BJ (cell line): ENCODE measurements around the gene ACD. TPM values are rescaled to one million over a fixed set of nuclear protein-coding genes. Genes with fewer than 3 reads are reported as not detected.

ENCODE experiments used
- CTCF ChIA-PET: fragments of 350-600 bp; formaldehyde crosslinking; extraction: SDS; loops from one replicate; lab custom pipeline; 2021; ENCODE audit warnings: antibody characterized with exemption, inconsistent platforms; lab: Yijun Ruan, JAX
- POLR2A ChIA-PET: fragments of 300-600 bp; sonication (Branson Sonifier 250); formaldehyde crosslinking; extraction: SDS; loops from one replicate; lab custom pipeline; 2021; ENCODE audit warnings: antibody characterized with exemption; lab: Charles Lee
- DNase-seq: peaks from one replicate; pipeline ENCODE4 v3.0.0-alpha.2; 2011; ENCODE audit warnings: low read depth
- H3K27me3 ChIP-seq: 2 replicates; pipeline ENCODE4 v1.6.0; 2011; ENCODE audit warnings: low read length; ENCODE audit not compliant: control insufficient read depth, insufficient read depth
- H3K36me3 ChIP-seq: 2 replicates; pipeline ENCODE4 v1.5.1; 2011; ENCODE audit warnings: low read length; ENCODE audit not compliant: control insufficient read depth, insufficient read depth
- H3K4me3 ChIP-seq: 2 replicates; pipeline ENCODE4 v1.5.1; 2011; ENCODE audit warnings: low read depth, mild to moderate bottlenecking, control low read depth, low read length
- polyA plus RNA-seq: library from polyadenylated mRNA; depleted of rRNA; stranded (reverse); fragments of >200 nt; gene quantifications from 2 replicates; pipeline ENCODE4 v1.2.3, GENCODE V29; 2011
- TF ChIP-seq, protein P1 (sequence below): IDR thresholded peaks from 2 replicates; pipeline ENCODE4 v1.5.1; 2011; ENCODE audit warnings: low read depth, mild to moderate bottlenecking, control low read depth, inconsistent platforms, low read length, moderate library complexity; ENCODE audit not compliant: insufficient read depth

The ACD gene
- polyA plus RNA-seq, 1 experiment, result 29.5 TPM

DNA sequence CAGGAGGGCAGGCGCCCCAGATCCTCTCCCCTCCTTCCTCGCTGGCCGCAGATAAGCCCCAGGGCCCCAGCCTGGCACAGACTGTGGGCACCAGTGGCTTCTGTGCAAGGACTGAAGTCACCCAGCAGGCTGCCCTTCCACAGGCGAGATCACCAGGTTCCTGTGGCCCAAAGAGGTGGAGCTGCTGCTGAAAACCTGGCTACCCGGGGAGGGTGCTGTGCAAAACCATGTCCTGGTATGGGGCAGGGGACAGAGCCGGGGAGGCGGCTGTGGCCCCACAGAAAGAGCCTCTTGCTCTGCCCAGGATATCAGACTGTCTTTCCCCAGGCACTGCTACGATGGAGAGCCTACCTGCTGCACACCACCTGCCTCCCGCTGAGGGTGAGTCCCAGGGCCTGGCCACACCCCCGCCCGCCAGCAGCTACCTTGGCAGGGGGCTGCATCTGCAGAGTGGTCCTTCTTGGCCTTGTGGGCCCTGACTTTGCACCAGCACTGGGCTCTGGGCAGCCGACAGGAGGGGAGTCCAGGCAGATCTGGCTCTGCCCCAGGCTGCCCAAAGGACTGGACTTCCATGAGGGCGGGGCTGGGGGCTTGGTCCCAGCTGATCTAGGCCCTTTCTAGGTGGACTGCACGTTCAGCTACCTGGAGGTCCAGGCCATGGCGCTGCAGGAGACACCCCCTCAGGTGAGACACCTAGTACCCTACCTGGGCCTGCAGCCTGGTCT, 14.5 kb downstream of the ACD start:
- TF ChIP-seq, protein P1, sequence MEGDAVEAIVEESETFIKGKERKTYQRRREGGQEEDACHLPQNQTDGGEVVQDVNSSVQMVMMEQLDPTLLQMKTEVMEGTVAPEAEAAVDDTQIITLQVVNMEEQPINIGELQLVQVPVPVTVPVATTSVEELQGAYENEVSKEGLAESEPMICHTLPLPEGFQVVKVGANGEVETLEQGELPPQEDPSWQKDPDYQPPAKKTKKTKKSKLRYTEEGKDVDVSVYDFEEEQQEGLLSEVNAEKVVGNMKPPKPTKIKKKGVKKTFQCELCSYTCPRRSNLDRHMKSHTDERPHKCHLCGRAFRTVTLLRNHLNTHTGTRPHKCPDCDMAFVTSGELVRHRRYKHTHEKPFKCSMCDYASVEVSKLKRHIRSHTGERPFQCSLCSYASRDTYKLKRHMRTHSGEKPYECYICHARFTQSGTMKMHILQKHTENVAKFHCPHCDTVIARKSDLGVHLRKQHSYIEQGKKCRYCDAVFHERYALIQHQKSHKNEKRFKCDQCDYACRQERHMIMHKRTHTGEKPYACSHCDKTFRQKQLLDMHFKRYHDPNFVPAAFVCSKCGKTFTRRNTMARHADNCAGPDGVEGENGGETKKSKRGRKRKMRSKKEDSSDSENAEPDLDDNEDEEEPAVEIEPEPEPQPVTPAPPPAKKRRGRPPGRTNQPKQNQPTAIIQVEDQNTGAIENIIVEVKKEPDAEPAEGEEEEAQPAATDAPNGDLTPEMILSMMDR, result no peak
- peaks cover 34% of the 10 kb centered on the region for H3K27me3 ChIP-seq
- H3K4me3 ChIP-seq, result no peak overlapping the region
- POLR2A ChIA-PET, result no interaction called here
- DNase-seq, result no peak
- no peaks in the 10 kb centered on the region for H3K36me3 ChIP-seq
- CTCF ChIA-PET, result interaction anchor here (0.7 to 15.6 kb wide), 24 partner anchors 12 to 164 kb away, joined by 3 to 181 read pairs (median 6); partner anchors contain the start of genes ACD, ATP6V0D1, CTCF and RIPOR1

DNA sequence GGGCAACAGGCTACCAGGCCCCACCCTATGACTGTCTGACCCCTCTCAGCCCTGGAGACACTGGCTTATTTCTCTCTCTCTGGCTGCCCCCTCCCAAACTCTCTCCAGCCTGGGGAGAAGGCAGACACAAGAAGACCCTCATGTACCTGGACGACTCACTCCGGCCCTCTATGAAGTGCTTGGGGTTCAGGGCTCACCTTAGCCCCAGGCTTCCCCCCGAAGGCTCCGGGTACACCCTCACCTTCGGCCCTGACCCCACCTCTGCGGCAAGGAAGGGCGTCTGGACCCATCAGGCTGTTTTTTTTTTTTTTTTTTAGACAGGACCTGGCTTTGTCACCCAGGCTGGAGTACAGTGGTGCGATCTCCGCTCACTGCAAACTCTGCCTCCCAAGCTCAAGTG, 16.0 kb downstream of the ACD start:
- peaks cover 22% of the 10 kb centered on the region for H3K27me3 ChIP-seq
- TF ChIP-seq, protein P1, result no peak
- POLR2A ChIA-PET, result no interaction called here
- no peak for DNase-seq
- CTCF ChIA-PET, result interaction anchor here (0.7 to 15.6 kb wide), 16 partner anchors 11 to 154 kb away, joined by 3 to 181 read pairs (median 10); partner anchors contain the start of genes ACD, CTCF and RIPOR1
- H3K4me3 ChIP-seq, result no peak overlapping the region
- no peaks in the 10 kb centered on the region; the same call in 1 of the 2 replicates for H3K36me3 ChIP-seq

DNA sequence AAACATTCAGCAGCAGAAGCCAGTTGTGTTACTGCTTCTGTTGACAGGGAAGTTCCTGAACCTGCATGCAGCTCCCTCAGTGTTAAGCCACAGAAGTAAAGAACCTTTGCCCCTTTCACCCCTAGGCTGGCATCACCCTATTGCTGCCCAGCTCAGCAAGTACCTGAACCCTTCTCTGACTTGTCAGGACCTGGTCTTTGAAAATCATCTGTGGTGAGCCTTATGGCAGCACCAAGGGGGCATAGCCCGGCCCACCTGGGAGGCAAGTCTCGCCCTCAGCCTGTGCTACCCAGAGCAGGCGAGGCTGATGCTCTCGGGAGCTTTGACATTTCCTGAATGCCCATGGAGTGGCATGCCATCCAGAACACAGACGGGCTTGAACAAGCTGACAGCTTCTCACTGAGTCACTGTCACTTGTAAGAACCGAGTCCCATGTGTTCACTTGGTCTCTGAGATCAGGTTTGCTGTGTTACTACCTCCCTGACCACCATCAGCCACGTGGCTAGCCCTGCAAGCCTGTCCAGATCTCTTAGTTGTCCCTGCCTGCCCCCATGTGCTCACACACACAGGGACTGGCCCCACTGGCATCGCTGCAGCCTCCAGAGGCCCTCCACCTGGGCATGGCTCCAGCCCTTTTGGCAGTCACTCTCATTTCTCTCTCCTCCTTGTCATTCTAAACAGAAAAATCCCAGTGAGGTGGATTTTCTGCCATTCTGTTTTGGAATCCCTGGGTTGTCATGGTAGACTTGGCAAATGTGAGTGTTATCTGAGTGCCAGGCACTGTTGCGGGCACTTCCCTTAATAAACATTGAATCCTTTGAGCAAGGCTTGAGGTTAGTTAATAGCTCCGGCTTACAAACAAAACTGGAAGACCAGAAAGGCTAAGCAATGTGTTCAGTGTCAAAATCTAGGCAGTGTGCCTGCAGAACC, 18.0 kb downstream of the ACD start:
- ChIA-PET POLR2A (no interaction called here), CTCF (interaction anchor here (0.6 to 15.6 kb wide), 7 partner anchors 20 to 125 kb away, joined by 3 to 181 read pairs (median 4); partner anchors contain the start of gene CTCF)

DNA sequence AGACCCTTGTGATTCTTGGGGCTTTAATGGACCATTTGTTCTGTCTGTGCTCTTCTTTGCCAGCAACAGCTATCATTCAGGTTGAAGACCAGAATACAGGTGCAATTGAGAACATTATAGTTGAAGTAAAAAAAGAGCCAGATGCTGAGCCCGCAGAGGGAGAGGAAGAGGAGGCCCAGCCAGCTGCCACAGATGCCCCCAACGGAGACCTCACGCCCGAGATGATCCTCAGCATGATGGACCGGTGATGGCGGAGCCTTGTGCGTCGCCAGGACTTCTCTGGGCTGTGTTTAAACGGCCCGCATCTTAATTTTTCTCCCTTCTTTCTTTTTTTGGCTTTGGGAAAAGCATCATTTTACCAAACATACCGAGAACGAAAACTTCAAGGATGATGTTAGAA, 22.4 kb downstream of the ACD start:
- TF ChIP-seq, protein P1, result no peak
- ChIA-PET CTCF (interaction anchor here (1.4 to 15.6 kb wide), 3 partner anchors 10 to 116 kb away, joined by 3 to 181 read pairs (median 13); partner anchors contain the start of gene CTCF), POLR2A (no interaction called here)
- DNase-seq, result no peak
- H3K27me3 ChIP-seq, result no peaks in the 10 kb centered on the region
- H3K4me3 ChIP-seq, result no peak overlapping the region
- peaks cover 5% of the 10 kb centered on the region for H3K36me3 ChIP-seq

More for the DNA sequence above, 18.0 kb downstream of the ACD start:
- Histone ChIP-seq H3K27me3 (peaks cover 12% of the 10 kb centered on the region), H3K4me3 (no peak overlapping the region), H3K36me3 (no peaks in the 10 kb centered on the region; the same call in 1 of the 2 replicates)
- TF ChIP-seq, protein P1, result no peak
- no peak for DNase-seq
